Neural progenitor cell (in vitro differentiated cells): Measurements from ENCODE around the gene CDK2AP2.

ENCODE experiments used
- EZH2 ChIP-seq: fragments of 200-600 bp; sonication (generic); IDR thresholded peaks from 2 replicates; pipeline ENCODE4 v1.6.1; 2017; ENCODE audit warnings: antibody characterized with exemption, mild to moderate bottlenecking, moderate library complexity
- EZH2phosphoT487 ChIP-seq: fragments of 200-600 bp; sonication (generic); IDR thresholded peaks from 2 replicates; pipeline ENCODE4 v1.6.1; 2017; ENCODE audit warnings: antibody characterized with exemption
- TF ChIP-seq, protein P1 (sequence below): fragments of 200-600 bp; sonication (generic); IDR thresholded peaks from 2 replicates; pipeline ENCODE4 v1.5.1; 2017; ENCODE audit warnings: antibody characterized with exemption, mild to moderate bottlenecking

DNA sequence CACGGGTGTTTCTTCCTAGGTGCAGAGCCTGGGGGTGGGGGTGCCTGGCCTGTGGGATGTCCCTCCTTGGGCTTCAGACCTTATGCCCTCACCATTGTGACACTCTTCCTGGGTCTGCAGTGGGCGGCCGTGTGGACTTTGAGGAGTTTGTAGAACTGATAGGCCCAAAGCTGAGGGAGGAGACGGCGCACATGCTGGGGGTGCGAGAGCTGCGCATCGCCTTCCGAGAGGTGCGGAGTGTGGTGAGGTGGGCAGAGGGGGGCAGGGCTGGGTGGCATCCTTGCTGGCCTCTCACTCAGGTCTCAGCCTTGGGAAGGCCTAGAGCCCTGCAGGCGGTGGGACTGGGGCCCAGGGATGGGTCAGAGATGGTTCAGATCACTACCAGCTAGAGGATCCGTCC lies 50.5 kb downstream of the CDK2AP2 start:
- TF ChIP-seq EZH2: no peak
- no peak for TF ChIP-seq EZH2phosphoT487
- TF ChIP-seq, protein P1, sequence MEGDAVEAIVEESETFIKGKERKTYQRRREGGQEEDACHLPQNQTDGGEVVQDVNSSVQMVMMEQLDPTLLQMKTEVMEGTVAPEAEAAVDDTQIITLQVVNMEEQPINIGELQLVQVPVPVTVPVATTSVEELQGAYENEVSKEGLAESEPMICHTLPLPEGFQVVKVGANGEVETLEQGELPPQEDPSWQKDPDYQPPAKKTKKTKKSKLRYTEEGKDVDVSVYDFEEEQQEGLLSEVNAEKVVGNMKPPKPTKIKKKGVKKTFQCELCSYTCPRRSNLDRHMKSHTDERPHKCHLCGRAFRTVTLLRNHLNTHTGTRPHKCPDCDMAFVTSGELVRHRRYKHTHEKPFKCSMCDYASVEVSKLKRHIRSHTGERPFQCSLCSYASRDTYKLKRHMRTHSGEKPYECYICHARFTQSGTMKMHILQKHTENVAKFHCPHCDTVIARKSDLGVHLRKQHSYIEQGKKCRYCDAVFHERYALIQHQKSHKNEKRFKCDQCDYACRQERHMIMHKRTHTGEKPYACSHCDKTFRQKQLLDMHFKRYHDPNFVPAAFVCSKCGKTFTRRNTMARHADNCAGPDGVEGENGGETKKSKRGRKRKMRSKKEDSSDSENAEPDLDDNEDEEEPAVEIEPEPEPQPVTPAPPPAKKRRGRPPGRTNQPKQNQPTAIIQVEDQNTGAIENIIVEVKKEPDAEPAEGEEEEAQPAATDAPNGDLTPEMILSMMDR: no peak
